Measurements from ENCODE around the gene UVSSA. TPM values are rescaled to one million over a fixed set of nuclear protein-coding genes. Genes with fewer than 3 reads are reported as not detected.

UVSSA gene
- total and polyA plus RNA-seq, 2 donors (not counting 1 experiment from before 2014, with no cell fraction given): 34.6 to 40.5 TPM

GRCh38 chr4:1352567-1352900 lies 5.5 kb downstream of the UVSSA start:
- Histone ChIP-seq H3K9me3 (ENCODE audit: control extremely low read depth in 1 of 3, control insufficient read depth in 2 of 3, insufficient read depth in 1 of 3, low read length in 2 of 3) (peaks cover 0 to 3% (median 0%) of the 10 kb centered on the region in 3 donors), H3K4me1 (ENCODE audit: control insufficient read depth in 2 of 2, insufficient read depth in 2 of 2, low read length in 2 of 2) (peaks cover 10 to 19% of the 10 kb centered on the region in 2 donors), H3K27ac (ENCODE audit: low read length in 2 of 2) (no peak overlapping the region), H3K79me2 (ENCODE audit: control insufficient read depth, insufficient read depth, low read length) (peaks cover 12% of the 10 kb centered on the region), H3K27me3 (replicated peaks in 1 of 4; ENCODE audit: control extremely low read depth in 1 of 4, control insufficient read depth in 3 of 4, insufficient read depth in 4 of 4, low read length in 3 of 4) (no peaks in the 10 kb centered on the region), H2AFZ (ENCODE audit: insufficient read depth, low read depth, low read length, poor library complexity, severe bottlenecking) (no peak overlapping the region), H4K20me1 (ENCODE audit: control insufficient read depth, insufficient read depth, low read length, poor library complexity, severe bottlenecking) (peaks cover 9% of the 10 kb centered on the region), H3K4me3 (ENCODE audit: control extremely low read depth in 1 of 5, extremely low read depth in 1 of 5, insufficient read depth in 1 of 5, low read depth in 2 of 5, low read length in 4 of 5) (no peak overlapping the region), H3K9ac (ENCODE audit: low read length) (no peak overlapping the region), H3K4me2 (replicated peaks; ENCODE audit: low read depth, low read length, poor library complexity, severe bottlenecking) (no peak overlapping the region), H3K36me3 (replicated peaks in 1 of 2; ENCODE audit: control extremely low read depth in 1 of 2, control insufficient read depth in 1 of 2, extremely low read depth in 1 of 2, insufficient read depth in 2 of 2, low read length in 1 of 2) (peaks cover 0 to 28% of the 10 kb centered on the region in 2 experiments)
- ChIA-PET POLR2A (interaction anchor here (0.6 kb wide), 1 partner anchor 1200 kb away, joined by 8 read pairs; no protein-coding TSS in a partner anchor), CTCF (interaction anchor here (1.6 to 7.7 kb wide), 4 partner anchors 104 to 610 kb away, joined by 4 to 102 read pairs (median 14); partner anchors contain the start of gene CTBP1)
- ATAC-seq (ENCODE audit: low read depth): no peak
- no peaks in the 10 kb centered on the region for H3K9me3 Mint-ChIP-seq (ENCODE audit: insufficient read depth)
- no peak for TF ChIP-seq CTCF (IDR thresholded peaks at IDR 0.05)
- TF ChIP-seq EZH2 (IDR thresholded peaks at IDR 0.05; ENCODE audit: borderline replicate concordance, insufficient read depth, low read depth, low read length, poor library complexity, severe bottlenecking): no peak
- no peak overlapping the region for H3K4me3 Mint-ChIP-seq
- H3K27ac Mint-ChIP-seq: no peak overlapping the region
- WGBS (ENCODE audit: insufficient coverage): 93% methylated on average over 12 of the region's 12 CpGs
- no peaks in the 10 kb centered on the region for H3K27me3 Mint-ChIP-seq
- intact Hi-C loops (cut with micrococcal nuclease): loop anchor here (5.0 kb wide), 2 partner anchors 430 to 1110 kb away; no protein-coding TSS in a partner anchor
- H3K4me1 Mint-ChIP-seq: peaks cover 25% of the 10 kb centered on the region
- DNase-seq: no peak

- peaks cover 12% of the 10 kb centered on the region for H3K79me2 ChIP-seq (ENCODE audit: control insufficient read depth, insufficient read depth, low read length)
- H3K4me3 ChIP-seq (ENCODE audit: control extremely low read depth in 1 of 5, extremely low read depth in 1 of 5, insufficient read depth in 1 of 5, low read depth in 2 of 5, low read length in 4 of 5): no peak overlapping the region
- H3K4me1 Mint-ChIP-seq: peaks cover 17% of the 10 kb centered on the region
- H4K20me1 ChIP-seq (ENCODE audit: control insufficient read depth, insufficient read depth, low read length, poor library complexity, severe bottlenecking): peaks cover 9% of the 10 kb centered on the region
- no peak overlapping the region for H3K27ac ChIP-seq (ENCODE audit: low read length in 2 of 2)
- H3K9ac ChIP-seq (ENCODE audit: low read length): no peak overlapping the region
- H2AFZ ChIP-seq (ENCODE audit: insufficient read depth, low read depth, low read length, poor library complexity, severe bottlenecking): no peak overlapping the region
- peaks cover 0 to 3% (median 0%) of the 10 kb centered on the region in 3 donors for H3K9me3 ChIP-seq (ENCODE audit: control extremely low read depth in 1 of 3, control insufficient read depth in 2 of 3, insufficient read depth in 1 of 3, low read length in 2 of 3)
- peaks cover 0 to 30% of the 10 kb centered on the region in 2 experiments for H3K36me3 ChIP-seq (replicated peaks in 1 of 2; ENCODE audit: control extremely low read depth in 1 of 2, control insufficient read depth in 1 of 2, extremely low read depth in 1 of 2, insufficient read depth in 2 of 2, low read length in 1 of 2)
- DNase-seq (no peak), ATAC-seq (ENCODE audit: low read depth) (no peak)
- no peak overlapping the region for H3K27ac Mint-ChIP-seq
- no peak overlapping the region for H3K4me3 Mint-ChIP-seq
- CTCF ChIA-PET: interaction anchor here (0.9 to 7.7 kb wide), 6 partner anchors 45 to 276 kb away, joined by 3 to 102 read pairs (median 4); partner anchors contain the start of gene CTBP1
- TF ChIP-seq EZH2 (IDR thresholded peaks at IDR 0.05; ENCODE audit: borderline replicate concordance, insufficient read depth, low read depth, low read length, poor library complexity, severe bottlenecking) (no peak), CTCF (IDR thresholded peaks at IDR 0.05) (no peak)
- H3K27me3 Mint-ChIP-seq: no peaks in the 10 kb centered on the region
- 95% methylated on average over 27 of the region's 30 CpGs for WGBS (ENCODE audit: insufficient coverage)
- no peak overlapping the region for H3K4me2 ChIP-seq (replicated peaks; ENCODE audit: low read depth, low read length, poor library complexity, severe bottlenecking)
- H3K9me3 Mint-ChIP-seq (ENCODE audit: insufficient read depth): no peaks in the 10 kb centered on the region
- intact Hi-C loops (cut with micrococcal nuclease): loop anchor here (5.0 kb wide), 2 partner anchors 431 to 1111 kb away; no protein-coding TSS in a partner anchor
- H3K27me3 ChIP-seq (replicated peaks in 1 of 4; ENCODE audit: control extremely low read depth in 1 of 4, control insufficient read depth in 3 of 4, insufficient read depth in 4 of 4, low read length in 3 of 4): no peaks in the 10 kb centered on the region
- peaks cover 3 to 10% of the 10 kb centered on the region in 2 donors for H3K4me1 ChIP-seq (ENCODE audit: control insufficient read depth in 2 of 2, insufficient read depth in 2 of 2, low read length in 2 of 2)
- POLR2A ChIA-PET: interaction anchor here (0.6 kb wide), 1 partner anchor 215 kb away, joined by 3 read pairs; no protein-coding TSS in a partner anchor
Measured at GRCh38 chr4:1353186-1354055, 6.4 kb downstream of the UVSSA start.

Data from B cell (primary cell).